ENCODE measurements around the gene CEP44. TPM values are rescaled to one million over a fixed set of nuclear protein-coding genes. Genes with fewer than 3 reads are reported as not detected.

CEP44 gene
- total and polyA plus RNA-seq, 3 donors from 2014 or later, result 20.4 to 32.5 (median 21.1) TPM

DNA sequence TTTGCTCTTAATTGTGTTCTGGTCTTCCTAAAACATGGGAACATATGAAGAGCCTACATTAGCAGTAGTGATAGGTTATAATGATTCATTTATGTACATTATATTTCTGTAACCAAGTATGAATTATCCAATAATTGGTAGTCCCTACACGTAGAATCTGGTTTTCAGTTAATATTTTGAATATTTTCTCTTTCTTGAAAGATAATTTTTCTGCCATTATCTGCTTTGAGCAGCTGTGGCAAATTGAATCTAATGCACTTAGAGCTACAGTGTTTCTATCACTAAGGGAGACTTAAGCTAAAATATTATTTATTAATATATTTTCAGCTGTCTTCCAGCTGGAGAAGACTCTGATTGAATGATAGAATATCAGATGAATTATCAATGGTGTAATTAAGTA is 21.0 kb downstream of the CEP44 start:
- H3K4me3 ChIP-seq, result no peak overlapping the region
- no peaks in the 10 kb centered on the region for H3K9me3 ChIP-seq
- H3K4me1 ChIP-seq, result no peaks in the 10 kb centered on the region
- H3K27me3 ChIP-seq, result no peaks in the 10 kb centered on the region
- 90 to 97% methylated on average over 1 of the region's 1 CpG for WGBS, 2 donors
- H3K27ac ChIP-seq, result no peak overlapping the region
- H3K36me3 ChIP-seq (ENCODE audit: low read depth, missing control alignments), result no peaks in the 10 kb centered on the region
- TF ChIP-seq POLR2A (IDR thresholded peaks at IDR 0.05), result no peak
- TF ChIP-seq, protein P1, sequence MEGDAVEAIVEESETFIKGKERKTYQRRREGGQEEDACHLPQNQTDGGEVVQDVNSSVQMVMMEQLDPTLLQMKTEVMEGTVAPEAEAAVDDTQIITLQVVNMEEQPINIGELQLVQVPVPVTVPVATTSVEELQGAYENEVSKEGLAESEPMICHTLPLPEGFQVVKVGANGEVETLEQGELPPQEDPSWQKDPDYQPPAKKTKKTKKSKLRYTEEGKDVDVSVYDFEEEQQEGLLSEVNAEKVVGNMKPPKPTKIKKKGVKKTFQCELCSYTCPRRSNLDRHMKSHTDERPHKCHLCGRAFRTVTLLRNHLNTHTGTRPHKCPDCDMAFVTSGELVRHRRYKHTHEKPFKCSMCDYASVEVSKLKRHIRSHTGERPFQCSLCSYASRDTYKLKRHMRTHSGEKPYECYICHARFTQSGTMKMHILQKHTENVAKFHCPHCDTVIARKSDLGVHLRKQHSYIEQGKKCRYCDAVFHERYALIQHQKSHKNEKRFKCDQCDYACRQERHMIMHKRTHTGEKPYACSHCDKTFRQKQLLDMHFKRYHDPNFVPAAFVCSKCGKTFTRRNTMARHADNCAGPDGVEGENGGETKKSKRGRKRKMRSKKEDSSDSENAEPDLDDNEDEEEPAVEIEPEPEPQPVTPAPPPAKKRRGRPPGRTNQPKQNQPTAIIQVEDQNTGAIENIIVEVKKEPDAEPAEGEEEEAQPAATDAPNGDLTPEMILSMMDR (IDR thresholded peaks at IDR 0.05), result no peak
- intact Hi-C loops (cut with DNase I; ENCODE audit: low total_unique reads), result loop anchor here (5.0 kb wide), 1 partner anchor 77 kb away; no protein-coding TSS in a partner anchor
- no peak for DNase-seq

DNA sequence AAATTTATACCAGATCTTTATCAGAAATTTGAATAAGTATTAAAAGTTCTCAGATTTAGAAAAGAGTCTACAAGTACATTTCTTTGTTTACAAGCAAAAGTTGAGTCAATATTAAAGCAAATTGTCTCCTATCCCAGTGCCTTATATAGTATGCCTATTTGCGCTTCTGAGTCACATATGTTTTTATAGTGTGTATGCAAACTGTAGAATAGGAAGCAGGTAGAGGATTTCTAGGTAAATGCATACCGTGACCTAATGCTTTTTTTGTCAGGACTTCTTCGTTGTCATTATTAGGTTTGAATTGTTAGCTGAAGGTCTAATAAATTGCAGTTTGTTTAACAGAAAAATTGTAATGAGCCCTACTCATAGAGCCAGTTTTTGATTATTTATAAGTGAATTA is 22.2 kb downstream of the CEP44 start:
- no peaks in the 10 kb centered on the region for H3K36me3 ChIP-seq (ENCODE audit: low read depth, missing control alignments)
- H3K9me3 ChIP-seq, result no peaks in the 10 kb centered on the region
- H3K27me3 ChIP-seq, result no peaks in the 10 kb centered on the region
- TF ChIP-seq, protein P1 (IDR thresholded peaks at IDR 0.05), result no peak
- no peak for TF ChIP-seq POLR2A (IDR thresholded peaks at IDR 0.05)
- WGBS, 2 donors, result 97% methylated on average over 3 of the region's 3 CpGs
- DNase-seq, result no peak
- no peaks in the 10 kb centered on the region for H3K4me1 ChIP-seq
- H3K4me3 ChIP-seq, result no peak overlapping the region
- H3K27ac ChIP-seq, result no peak overlapping the region
- intact Hi-C loops (cut with DNase I; ENCODE audit: low total_unique reads), result loop anchor here (5.0 kb wide), 1 partner anchor 79 kb away; no protein-coding TSS in a partner anchor

DNA sequence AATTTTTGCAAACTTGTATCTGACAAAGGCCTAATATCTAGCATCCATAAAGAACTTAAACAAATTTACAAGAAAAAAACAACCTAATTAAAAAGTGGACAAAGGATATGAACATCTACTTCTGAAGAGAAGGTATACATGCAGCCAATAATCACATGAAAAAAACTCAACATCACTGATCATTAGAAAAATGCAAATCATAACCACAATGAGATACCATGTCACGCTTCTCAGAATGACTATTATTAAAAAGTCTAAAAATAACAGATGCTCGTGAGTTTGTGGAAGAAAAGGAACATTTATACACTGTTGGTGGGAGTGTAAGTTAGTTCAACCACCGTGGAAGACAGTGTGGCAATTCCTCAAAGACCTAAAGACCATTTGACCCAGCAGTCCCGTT is 24.0 kb downstream of the CEP44 start:
- WGBS, 2 donors, result 92 to 97% methylated on average over 4 of the region's 4 CpGs
- no peaks in the 10 kb centered on the region for H3K9me3 ChIP-seq
- no peaks in the 10 kb centered on the region for H3K4me1 ChIP-seq
- no peaks in the 10 kb centered on the region for H3K36me3 ChIP-seq (ENCODE audit: low read depth, missing control alignments)
- intact Hi-C loops (cut with DNase I; ENCODE audit: low total_unique reads), result loop anchor here (5.0 kb wide), 1 partner anchor 80 kb away; no protein-coding TSS in a partner anchor
- no peak overlapping the region for H3K27ac ChIP-seq
- H3K4me3 ChIP-seq, result no peak overlapping the region
- H3K27me3 ChIP-seq, result no peaks in the 10 kb centered on the region
- TF ChIP-seq POLR2A (IDR thresholded peaks at IDR 0.05), result no peak
- TF ChIP-seq, protein P1 (IDR thresholded peaks at IDR 0.05), result no peak
- no peak for DNase-seq

DNA sequence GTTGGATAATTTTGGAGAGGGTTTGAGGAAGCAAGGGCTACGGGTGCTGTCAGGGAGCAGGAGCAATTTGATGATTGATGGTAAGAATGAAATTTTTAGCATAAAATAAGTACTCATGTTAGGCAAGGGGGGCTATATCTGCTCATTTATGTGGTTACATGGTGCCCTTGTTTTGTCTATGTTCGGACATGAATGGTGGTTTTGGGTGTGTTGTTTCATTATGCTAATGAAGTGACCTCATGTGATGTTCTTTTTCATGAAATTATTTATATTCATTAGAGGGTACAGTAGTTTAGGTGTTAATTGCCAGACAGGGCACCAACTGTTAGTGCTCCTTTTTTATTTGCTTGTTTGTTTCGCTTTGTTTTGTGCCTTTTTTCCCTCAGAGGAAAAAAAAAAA is 29.3 kb downstream of the CEP44 start:
- no peak for TF ChIP-seq POLR2A (IDR thresholded peaks at IDR 0.05)
- TF ChIP-seq, protein P1 (IDR thresholded peaks at IDR 0.05), result no peak
- Histone ChIP-seq H3K27ac (no peak overlapping the region), H3K4me1 (no peaks in the 10 kb centered on the region), H3K36me3 (ENCODE audit: low read depth, missing control alignments) (no peaks in the 10 kb centered on the region), H3K9me3 (no peaks in the 10 kb centered on the region), H3K4me3 (no peak overlapping the region), H3K27me3 (no peaks in the 10 kb centered on the region)
- intact Hi-C loops (cut with DNase I; ENCODE audit: low total_unique reads), result no loop called here
- 94 to 96% methylated on average over 3 of the region's 3 CpGs for WGBS, 2 donors
- no peak for DNase-seq

DNA sequence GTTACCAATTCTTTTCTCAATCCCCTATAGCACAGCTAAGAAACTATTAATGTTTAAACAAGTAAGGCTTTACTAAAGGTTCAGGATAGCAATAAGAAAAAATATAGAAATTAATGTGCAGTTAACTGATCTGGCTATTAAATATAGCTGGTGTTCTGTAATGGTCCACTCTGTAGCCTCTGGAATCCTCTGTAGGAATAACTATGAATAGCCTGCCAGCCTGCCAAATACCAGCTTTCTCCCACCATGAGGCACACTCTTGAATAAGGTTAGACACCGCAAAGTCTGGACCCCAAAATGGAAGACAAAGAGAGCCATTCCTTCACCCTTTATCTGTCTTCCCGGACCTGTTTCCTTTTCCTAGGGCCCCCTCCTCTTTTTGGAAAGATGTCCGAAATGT is 30.6 kb downstream of the CEP44 start:
- no peaks in the 10 kb centered on the region for H3K27me3 ChIP-seq
- TF ChIP-seq, protein P1 (IDR thresholded peaks at IDR 0.05), result no peak
- TF ChIP-seq POLR2A (IDR thresholded peaks at IDR 0.05), result no peak
- H3K36me3 ChIP-seq (ENCODE audit: low read depth, missing control alignments), result no peaks in the 10 kb centered on the region
- no peaks in the 10 kb centered on the region for H3K9me3 ChIP-seq
- no peak overlapping the region for H3K27ac ChIP-seq
- intact Hi-C loops (cut with DNase I; ENCODE audit: low total_unique reads), result no loop called here
- H3K4me1 ChIP-seq, result no peaks in the 10 kb centered on the region
- 89 to 96% methylated on average over 3 of the region's 3 CpGs for WGBS, 2 donors
- no peak for DNase-seq
- no peak overlapping the region for H3K4me3 ChIP-seq
